Stimulated activated naive B cell treated with anti-CD40 and anti-IgM and Interleukin-4, amounts not matched to agents 10 μg/mL and 1 μg/mL and 100 μg/mL, for 72 hours (primary cell): Measurements from ENCODE around the gene LIMK1.
A peak's percentile ranks its signal among the peaks of the same experiment; 100 is the strongest.

ENCODE experiments used
- ATAC-seq, 2 donors: fragments of 150-1000 bp; cut with Tn5 transposase; replicated peaks; 2 replicates each; pipeline ENCODE4 v1.10.0; 2021; ENCODE audit warnings: moderate library complexity in 1 of 2
- DNase-seq: peaks from one replicate; pipeline ENCODE4 v3.0.0; 2021
- H3K27ac Mint-ChIP-seq: one replicate; pipeline ENCODE4 v1.8.0; 2022; ENCODE audit warnings: mild to moderate bottlenecking, mixed read lengths
- H3K27me3 Mint-ChIP-seq, 2 donors: one replicate each; pipeline ENCODE4 v1.8.0; 2022; ENCODE audit warnings: mixed read lengths in 2 of 2
- H3K36me3 Mint-ChIP-seq, 2 donors: one replicate each; pipeline ENCODE4 v1.8.0; 2022; ENCODE audit warnings: mixed read lengths in 2 of 2, mild to moderate bottlenecking in 1 of 2
- H3K4me1 Mint-ChIP-seq, 2 donors: one replicate each; pipeline ENCODE4 v1.8.0; 2022; ENCODE audit warnings: mixed read lengths in 2 of 2, mild to moderate bottlenecking in 1 of 2
- H3K4me3 Mint-ChIP-seq, 2 donors: one replicate each; pipeline ENCODE4 v1.8.0; 2022; ENCODE audit warnings: mild to moderate bottlenecking in 2 of 2, mixed read lengths in 2 of 2, moderate library complexity in 1 of 2
- H3K9me3 Mint-ChIP-seq, 2 donors: one replicate each; pipeline ENCODE4 v1.8.0; 2022; ENCODE audit warnings: mixed read lengths in 2 of 2, mild to moderate bottlenecking in 1 of 2

LIMK1 gene

GRCh38 chr7:74084722-74085578 lies 1.3 kb downstream of the LIMK1 start:
- Mint-ChIP-seq H3K36me3 (peaks cover 23 to 32% of the 10 kb centered on the region in 2 donors), H3K27ac (peak overlapping the region; percentile 75), H3K27me3 (no peaks in the 10 kb centered on the region), H3K9me3 (no peaks in the 10 kb centered on the region), H3K4me1 (peaks cover 18 to 20% of the 10 kb centered on the region in 2 donors), H3K4me3 (peak overlapping the region; percentile 84 to 91)
- ATAC-seq, result no peak
- no peak for DNase-seq

- H3K4me3 Mint-ChIP-seq, result no peak overlapping the region
- H3K4me1 Mint-ChIP-seq, result peaks cover 26 to 29% of the 10 kb centered on the region in 2 donors
- no peak overlapping the region for H3K27ac Mint-ChIP-seq
Measured at GRCh38 chr7:74087791-74088453, 4.3 kb downstream of the LIMK1 start.

GRCh38 chr7:74092321-74092963 lies 8.8 kb downstream of the LIMK1 start:
- ATAC-seq, result peak in 1 of 2 donors; percentile 1
- H3K4me3 Mint-ChIP-seq, result peak overlapping the region; percentile 90 to 94
- H3K36me3 Mint-ChIP-seq, result peaks cover 25 to 32% of the 10 kb centered on the region in 2 donors
- no peak for DNase-seq
- H3K4me1 Mint-ChIP-seq, result peaks cover 24 to 32% of the 10 kb centered on the region in 2 donors
- H3K9me3 Mint-ChIP-seq, result no peaks in the 10 kb centered on the region
- H3K27ac Mint-ChIP-seq, result peak overlapping the region; percentile 97
- H3K27me3 Mint-ChIP-seq, result no peaks in the 10 kb centered on the region

More at GRCh38 chr7:74087791-74088453, 4.3 kb downstream of the LIMK1 start:
- no peaks in the 10 kb centered on the region for H3K9me3 Mint-ChIP-seq
- no peaks in the 10 kb centered on the region for H3K27me3 Mint-ChIP-seq
- DNase-seq (no peak), ATAC-seq (no peak)
- H3K36me3 Mint-ChIP-seq, result peaks cover 26 to 32% of the 10 kb centered on the region in 2 donors

GRCh38 chr7:74092964-74093471 lies 9.4 kb downstream of the LIMK1 start:
- H3K36me3 Mint-ChIP-seq, result peaks cover 27 to 33% of the 10 kb centered on the region in 2 donors

GRCh38 chr7:74093671-74094223 lies 10.1 kb downstream of the LIMK1 start:
- Mint-ChIP-seq H3K4me1 (peaks cover 31 to 32% of the 10 kb centered on the region in 2 donors), H3K9me3 (no peaks in the 10 kb centered on the region), H3K36me3 (peaks cover 30 to 35% of the 10 kb centered on the region in 2 donors), H3K4me3 (peak overlapping the region; percentile 90 to 94), H3K27me3 (no peaks in the 10 kb centered on the region), H3K27ac (peak overlapping the region; percentile 97)
- no peak for DNase-seq
- peak; percentile 28 to 30 for ATAC-seq

More at GRCh38 chr7:74092964-74093471, 9.4 kb downstream of the LIMK1 start:
- peak; percentile 69 to 71 for ATAC-seq
- DNase-seq, result peak; percentile 59
- Mint-ChIP-seq H3K4me3 (peak overlapping the region; percentile 90 to 94), H3K27ac (peak overlapping the region; percentile 97), H3K4me1 (peaks cover 28 to 32% of the 10 kb centered on the region in 2 donors), H3K27me3 (no peaks in the 10 kb centered on the region), H3K9me3 (no peaks in the 10 kb centered on the region)

- Mint-ChIP-seq H3K4me3 (peak overlapping the region; percentile 90 to 94), H3K27ac (peak overlapping the region; percentile 97), H3K4me1 (peaks cover 35 to 37% of the 10 kb centered on the region in 2 donors), H3K36me3 (peaks cover 27 to 33% of the 10 kb centered on the region in 2 donors), H3K9me3 (no peaks in the 10 kb centered on the region), H3K27me3 (no peaks in the 10 kb centered on the region)
- DNase-seq (peak; percentile 64), ATAC-seq (peak; percentile 76 to 79)
Measured at GRCh38 chr7:74094224-74095101, 10.9 kb downstream of the LIMK1 start.

GRCh38 chr7:74095135-74095534 lies 11.5 kb downstream of the LIMK1 start:
- Mint-ChIP-seq H3K27me3 (no peaks in the 10 kb centered on the region), H3K4me1 (peaks cover 37 to 41% of the 10 kb centered on the region in 2 donors), H3K9me3 (no peaks in the 10 kb centered on the region), H3K36me3 (peaks cover 30 to 36% of the 10 kb centered on the region in 2 donors), H3K4me3 (peak overlapping the region; percentile 90 to 94), H3K27ac (peak overlapping the region; percentile 97)
- ATAC-seq (no peak), DNase-seq (no peak)

GRCh38 chr7:74097937-74098614 lies 14.5 kb downstream of the LIMK1 start:
- DNase-seq, result no peak
- Mint-ChIP-seq H3K4me3 (no peak overlapping the region), H3K27ac (peak overlapping the region; percentile 14), H3K9me3 (no peaks in the 10 kb centered on the region), H3K27me3 (no peaks in the 10 kb centered on the region), H3K36me3 (peaks cover 38 to 53% of the 10 kb centered on the region in 2 donors), H3K4me1 (peaks cover 36 to 46% of the 10 kb centered on the region in 2 donors)
- ATAC-seq, result no peak

GRCh38 chr7:74099031-74099430 lies 15.4 kb downstream of the LIMK1 start:
- H3K9me3 Mint-ChIP-seq, result no peaks in the 10 kb centered on the region
- no peak overlapping the region for H3K4me3 Mint-ChIP-seq
- peak overlapping the region; percentile 20 for H3K27ac Mint-ChIP-seq
- DNase-seq (no peak), ATAC-seq (no peak)
- peaks cover 31 to 37% of the 10 kb centered on the region in 2 donors for H3K4me1 Mint-ChIP-seq
- peaks cover 40 to 60% of the 10 kb centered on the region in 2 donors for H3K36me3 Mint-ChIP-seq
- H3K27me3 Mint-ChIP-seq, result no peaks in the 10 kb centered on the region

- peak; percentile 95 to 96 for ATAC-seq
- peaks cover 47 to 67% of the 10 kb centered on the region in 2 donors for H3K36me3 Mint-ChIP-seq
- H3K27me3 Mint-ChIP-seq, result no peaks in the 10 kb centered on the region
- DNase-seq, result peak; percentile 74
- H3K4me1 Mint-ChIP-seq, result peaks cover 23 to 26% of the 10 kb centered on the region in 2 donors
- peak overlapping the region; percentile 39 to 62 for H3K4me3 Mint-ChIP-seq
- H3K9me3 Mint-ChIP-seq, result no peaks in the 10 kb centered on the region
- H3K27ac Mint-ChIP-seq, result peak overlapping the region; percentile 92
Measured at GRCh38 chr7:74101061-74101681, 17.6 kb downstream of the LIMK1 start.

GRCh38 chr7:74103219-74103772 lies 19.7 kb downstream of the LIMK1 start:
- no peak for ATAC-seq

GRCh38 chr7:74104702-74105101 lies 21.1 kb downstream of the LIMK1 start:
- Mint-ChIP-seq H3K36me3 (peaks cover 44 to 66% of the 10 kb centered on the region in 2 donors), H3K4me3 (no peak overlapping the region), H3K27ac (no peak overlapping the region), H3K27me3 (no peaks in the 10 kb centered on the region), H3K4me1 (peaks cover 11 to 21% of the 10 kb centered on the region in 2 donors), H3K9me3 (no peaks in the 10 kb centered on the region)
- ATAC-seq (no peak), DNase-seq (no peak)

More at GRCh38 chr7:74103219-74103772, 19.7 kb downstream of the LIMK1 start:
- no peak overlapping the region for H3K27ac Mint-ChIP-seq
- H3K4me3 Mint-ChIP-seq, result no peak overlapping the region
- peaks cover 45 to 67% of the 10 kb centered on the region in 2 donors for H3K36me3 Mint-ChIP-seq
- H3K4me1 Mint-ChIP-seq, result peaks cover 15 to 26% of the 10 kb centered on the region in 2 donors
- H3K27me3 Mint-ChIP-seq, result no peaks in the 10 kb centered on the region
- no peaks in the 10 kb centered on the region for H3K9me3 Mint-ChIP-seq
- DNase-seq, result no peak
